K562 (cell line): Measurements from ENCODE around the gene COX10. TPM values are rescaled to one million over a fixed set of nuclear protein-coding genes. Genes with fewer than 3 reads are reported as not detected.
A peak's percentile ranks its signal among the peaks of the same experiment; 100 is the strongest.

Source experiments
- ATAC-seq: fragments of 200-7000 bp; cut with Tn5 transposase; 3 replicates; pipeline ENCODE4 v1.9.1; 2020; ENCODE audit warnings: moderate library complexity
- BruUV-seq: library from RNA; stranded (reverse); fragments of 400-500 nt; replicated peaks from 2 replicates; lab custom pipeline; 2021; lab: Mats Ljungman, UMichigan
- CTCF ChIA-PET: fragments of 300-600 bp; formaldehyde crosslinking; extraction: SDS; loops from one replicate; lab custom pipeline; 2021; ENCODE audit warnings: low intra/inter-chr PET ratio; lab: Yijun Ruan, JAX
- POLR2A ChIA-PET: fragments of 300-600, 350-650 bp; sonication (Branson Sonifier 250); formaldehyde crosslinking; extraction: SDS; loops from one replicate; lab custom pipeline; 2021; ENCODE audit warnings: antibody characterized with exemption, inconsistent platforms; lab: Yijun Ruan, JAX
- DNase-seq, 4 experiments: peaks; one replicate each; pipeline versions ENCODE4 v3.0.0 to v3.0.0-alpha.2; 2011 to 2018; ENCODE audit warnings: low spot score in 3 of 4, mixed read lengths in 3 of 4; ENCODE audit errors: extremely low read depth in 1 of 4
- FAIRE-seq: peaks from 2 replicates; lab custom pipeline; 2011; peaks lifted over from hg19 to GRCh38; lab: Jason Lieb, UNC
- H2AFZ ChIP-seq: 2 replicates; pipeline ENCODE4 v1.6.0; 2011; ENCODE audit warnings: low read depth, low read length, control low read depth, inconsistent platforms
- H3K27ac ChIP-seq: fragments of 200-600 bp; 3 replicates; pipeline ENCODE4 v1.8.0; 2011; ENCODE audit warnings: low read depth, mild to moderate bottlenecking, control low read depth, inconsistent platforms, low read length, moderate library complexity, mixed read lengths; ENCODE audit errors: extremely low read depth
- H3K27me3 ChIP-seq, 2 experiments: fragments of 300-600 bp in 1 of 2; 2 replicates in 1 of 2; 3 replicates in 1 of 2; pipeline versions ENCODE4 v1.6.0 to v1.8.0; 2011; ENCODE audit warnings: inconsistent platforms in 2 of 2, low read length in 2 of 2, mild to moderate bottlenecking in 1 of 2, mixed read lengths in 1 of 2, moderate library complexity in 1 of 2; ENCODE audit not compliant: control insufficient read depth in 2 of 2, insufficient read depth in 2 of 2
- H3K36me3 ChIP-seq: fragments of 300-600 bp; 3 replicates; pipeline ENCODE4 v1.8.0; 2011; ENCODE audit warnings: mild to moderate bottlenecking, low read length, inconsistent platforms; ENCODE audit not compliant: control insufficient read depth, insufficient read depth
- H3K4me1 ChIP-seq, 2 experiments: fragments of 200-600 bp in 1 of 2; replicated peaks in 1 of 2; 2 replicates in 1 of 2; 3 replicates in 1 of 2; pipeline versions ENCODE4 v1.5.1 to v1.8.0; 2011; ENCODE audit warnings: inconsistent platforms in 2 of 2, low read length in 2 of 2, mild to moderate bottlenecking in 1 of 2, mixed read lengths in 1 of 2, moderate library complexity in 1 of 2; ENCODE audit not compliant: control insufficient read depth in 2 of 2, insufficient read depth in 2 of 2
- H3K4me2 ChIP-seq: 2 replicates; pipeline ENCODE4 v1.6.1; 2011; ENCODE audit warnings: low read length, control low read depth, inconsistent platforms, mixed read lengths; ENCODE audit not compliant: insufficient read depth
- H3K4me3 ChIP-seq: fragments of 200-600 bp; sonication (generic), shearing (Covaris generic); 2 replicates; pipeline ENCODE4 v1.5.1; 2016; ENCODE audit warnings: control low read depth, inconsistent platforms
- H3K79me2 ChIP-seq: fragments of 200-600 bp; 3 replicates; pipeline ENCODE4 v1.8.0; 2011; ENCODE audit warnings: low read length, inconsistent platforms; ENCODE audit not compliant: control insufficient read depth, insufficient read depth
- H3K9ac ChIP-seq, 2 experiments: 2 replicates each; pipeline versions ENCODE4 v1.6.0 to v1.6.1; 2011; ENCODE audit warnings: low read depth in 2 of 2, low read length in 2 of 2, control low read depth in 1 of 2, inconsistent platforms in 1 of 2, mild to moderate bottlenecking in 1 of 2, mixed read lengths in 1 of 2; ENCODE audit not compliant: insufficient read depth in 1 of 2
- H3K9me1 ChIP-seq: one replicate; pipeline ENCODE4 v1.6.0; 2011; ENCODE audit warnings: inconsistent platforms, mild to moderate bottlenecking, low read length, moderate library complexity; ENCODE audit not compliant: control insufficient read depth, insufficient read depth
- H3K9me3 ChIP-seq: replicated peaks from 2 replicates; pipeline ENCODE4 v1.5.1; 2011; ENCODE audit warnings: low read depth, low read length, inconsistent platforms; ENCODE audit not compliant: control insufficient read depth, insufficient read depth
- H4K20me1 ChIP-seq: replicated peaks from 2 replicates; pipeline ENCODE4 v1.6.1; 2011; ENCODE audit warnings: low read length, inconsistent platforms, mixed read lengths; ENCODE audit not compliant: control insufficient read depth, insufficient read depth
- BRD4 ChIP-seq: fragments of 200-600 bp; sonication (generic); IDR thresholded peaks from 2 replicates; pipeline ENCODE4 v1.6.1; 2017; ENCODE audit warnings: inconsistent platforms
- CHD4 ChIP-seq: fragments of 200-600 bp; sonication (generic); IDR thresholded peaks from 3 replicates; pipeline ENCODE4 v1.6.1; 2012; ENCODE audit warnings: low read depth, mild to moderate bottlenecking, mixed read lengths, low read length, inconsistent platforms; ENCODE audit not compliant: insufficient read depth, insufficient replicate concordance, poor library complexity, severe bottlenecking
- NFYB ChIP-seq: IDR thresholded peaks from 2 replicates; pipeline ENCODE4 v1.6.1; 2011; ENCODE audit warnings: mild to moderate bottlenecking, moderate library complexity; ENCODE audit not compliant: insufficient read length; ENCODE audit errors: extremely low read depth
- SETDB1 ChIP-seq: IDR thresholded peaks from one replicate; pipeline ENCODE4 v1.6.1; 2012; ENCODE audit warnings: low read length, control low read depth, inconsistent platforms
- SMARCA4 ChIP-seq: fragments of 450-650 bp; IDR thresholded peaks from 2 replicates; pipeline ENCODE4 v1.6.1; 2016
- TARDBP ChIP-seq: fragments of 450-650 bp; IDR thresholded peaks from 2 replicates; pipeline ENCODE4 v1.6.1; 2016
- ZNF197 ChIP-seq: fragments of 200-800 bp; sonication (Bioruptor generic); IDR thresholded peaks from 2 replicates; pipeline ENCODE4 v1.6.1; 2016; ENCODE audit warnings: low read depth, missing genetic modification characterization, missing compliant biosample characterization
- ZNF24 ChIP-seq: fragments of 450-650 bp; IDR thresholded peaks from 2 replicates; pipeline ENCODE4 v1.6.1; 2016
- ZNF57 ChIP-seq: fragments of 450-650 bp; formaldehyde crosslinking; IDR thresholded peaks from 2 replicates; pipeline ENCODE4 v1.4.0; 2020; ENCODE audit warnings: mild to moderate bottlenecking, moderate library complexity
- WGBS: fragments of 100-300 bp; shearing (Covaris generic); methylation state at CpG from one replicate; pipeline ENCODE4 v1.1.6; 2016; ENCODE audit warnings: low coverage, mixed read lengths; ENCODE audit not compliant: insufficient coverage; ENCODE audit errors: missing lambda C conversion rate; 5-methylcytosine and 5-hydroxymethylcytosine counted together
- in situ Hi-C: fragments of 300-500 bp; cut with MboI; formaldehyde crosslinking; loops from 4 replicates; pipeline ENCODE4 v1.15.0; 2018; ENCODE audit warnings: inconsistent platforms, mixed read lengths
- intact Hi-C: fragments of 100-400 bp; cut with micrococcal nuclease; formaldehyde crosslinking; loops from 2 replicates; pipeline ENCODE4 v1.14.2; 2022
- polyA plus RNA-seq, 8 experiments: library from polyadenylated mRNA; depleted of rRNA in 4 of 8; stranded (reverse) in 5 of 8; unstranded in 3 of 8; fragments of >200 nt; fragmentation: Nextera tagmentation in 2 of 8; fragmentation: Illumina TruSeq in 1 of 8; extraction: Ambion mirVana in 2 of 8; extraction: Trizol in 1 of 8; gene quantifications; 2 replicates each; pipeline versions ENCODE4 v1.2.1 to v1.2.3, GENCODE V29; 2011 to 2014; ENCODE audit warnings: inconsistent platforms in 1 of 8, missing spikeins in 1 of 8
- total RNA-seq, 7 experiments: library from RNA; depleted of rRNA in 6 of 7; stranded (reverse); fragments of >200 nt in 6 of 7; fragmentation: Illumina TruSeq in 2 of 7; extraction: Trizol in 2 of 7; gene quantifications; 2 replicates each; pipeline versions ENCODE4 v1.2.1 to v1.2.3, GENCODE V29; 2011 to 2021; ENCODE audit warnings: low replicate concordance in 1 of 7
- TF ChIP-seq, protein P1 (sequence below): fragments of 450-650 bp; IDR thresholded peaks from 2 replicates; pipeline ENCODE4 v1.6.1; 2018; ENCODE audit warnings: mild to moderate bottlenecking, low read depth; ENCODE audit not compliant: partially characterized antibody

COX10 gene
- total and polyA plus RNA-seq, 9 of the 15 experiments (the other 6 are each of a cell fraction or from before 2014, with no cell fraction given) = 10.3 to 26.4 (median 17.8) TPM

GRCh38 chr17:14204546-14204945 is 135.2 kb downstream of the COX10 start:
- Histone ChIP-seq H3K36me3 (peaks cover 5% of the 10 kb centered on the region; the same call in 1 of the 3 replicates), H3K9me3 (no peaks in the 10 kb centered on the region), H3K27me3 (no peaks in the 10 kb centered on the region), H3K4me1 (peaks cover 4 to 22% of the 10 kb centered on the region in 2 experiments; a peak in 3 of 5 replicates), H3K27ac (no peak overlapping the region), H2AFZ (no peak overlapping the region), H3K9me1 (no peaks in the 10 kb centered on the region), H4K20me1 (peaks cover 6% of the 10 kb centered on the region; the same call in 1 of the 2 replicates), H3K9ac (no peak overlapping the region), H3K4me3 (no peak overlapping the region), H3K4me2 (0 out of 2 replicates have a peak overlapping the region, but pooled peaks have one; percentile 62), H3K79me2 (no peaks in the 10 kb centered on the region)
- FAIRE-seq (no peak), ATAC-seq (no peak), DNase-seq (no peak)
- ChIA-PET CTCF (no interaction called here), POLR2A (no interaction called here)
- TF ChIP-seq ZNF24 = no peak
- TF ChIP-seq BRD4 = no peak
- TF ChIP-seq ZNF197 (CRISPR knock-in tag) = no peak
- no peak for TF ChIP-seq SETDB1
- no peak for TF ChIP-seq TARDBP
- no peak for TF ChIP-seq CHD4
- TF ChIP-seq NFYB = no peak
- TF ChIP-seq, protein P1, sequence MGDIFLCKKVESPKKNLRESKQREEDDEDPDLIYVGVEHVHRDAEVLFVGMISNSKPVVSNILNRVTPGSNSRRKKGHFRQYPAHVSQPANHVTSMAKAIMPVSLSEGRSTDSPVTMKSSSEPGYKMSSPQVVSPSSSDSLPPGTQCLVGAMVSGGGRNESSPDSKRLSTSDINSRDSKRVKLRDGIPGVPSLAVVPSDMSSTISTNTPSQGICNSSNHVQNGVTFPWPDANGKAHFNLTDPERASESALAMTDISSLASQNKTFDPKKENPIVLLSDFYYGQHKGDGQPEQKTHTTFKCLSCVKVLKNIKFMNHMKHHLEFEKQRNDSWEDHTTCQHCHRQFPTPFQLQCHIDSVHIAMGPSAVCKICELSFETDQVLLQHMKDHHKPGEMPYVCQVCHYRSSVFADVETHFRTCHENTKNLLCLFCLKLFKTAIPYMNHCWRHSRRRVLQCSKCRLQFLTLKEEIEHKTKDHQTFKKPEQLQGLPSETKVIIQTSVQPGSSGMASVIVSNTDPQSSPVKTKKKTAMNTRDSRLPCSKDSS = no peak
- TF ChIP-seq ZNF57 (CRISPR knock-in tag) = no peak
- TF ChIP-seq SMARCA4 = no peak
- no CpG with 5 or more reads among the region's 2 CpGs for WGBS
- in situ Hi-C loops = no loop called here
- no TSS peak for BruUV-seq
- intact Hi-C loops = no loop called here
